Lung (tissue), 12 donors: ENCODE measurements around the gene MT2A. TPM values are rescaled to one million over a fixed set of nuclear protein-coding genes. Genes with fewer than 3 reads are reported as not detected.

ENCODE experiments used
- ATAC-seq: fragments of 200-7000 bp; cut with Tn5 transposase; one replicate; pipeline ENCODE4 v1.9.1; 2020; ENCODE audit warnings: moderate number of reproducible peaks; ENCODE audit not compliant: insufficient read depth, low FRiP score
- DNase-seq, 3 donors: peaks; one replicate each; pipeline ENCODE4 v3.0.0-alpha.2; 2013 to 2017
- H3K27ac ChIP-seq, 2 donors: one replicate each; pipeline ENCODE4 v1.5.1; 2013; ENCODE audit warnings: mild to moderate bottlenecking in 2 of 2, moderate library complexity in 2 of 2, control low read depth in 1 of 2, inconsistent platforms in 1 of 2, low read depth in 1 of 2, low read length in 1 of 2
- H3K27me3 ChIP-seq, 3 donors: one replicate each; pipeline ENCODE4 v1.5.1; 2013; ENCODE audit warnings: low read length in 2 of 3; ENCODE audit not compliant: control insufficient read depth in 3 of 3, insufficient read depth in 3 of 3
- H3K36me3 ChIP-seq, 4 donors: one replicate each; pipeline ENCODE4 v1.5.1; 2013; ENCODE audit warnings: low read length in 4 of 4, mild to moderate bottlenecking in 1 of 4, moderate library complexity in 1 of 4; ENCODE audit not compliant: control insufficient read depth in 4 of 4, insufficient read depth in 4 of 4
- H3K4me1 ChIP-seq, 5 donors: one replicate each; pipeline ENCODE4 v1.5.1; 2013; ENCODE audit warnings: low read length in 5 of 5, mild to moderate bottlenecking in 2 of 5, moderate library complexity in 1 of 5; ENCODE audit not compliant: control insufficient read depth in 5 of 5, insufficient read depth in 5 of 5
- H3K4me3 ChIP-seq: one replicate; pipeline ENCODE4 v1.5.1; 2013; ENCODE audit warnings: mild to moderate bottlenecking, control low read depth, moderate library complexity
- H3K9ac ChIP-seq, 2 donors: one replicate each; pipeline ENCODE4 v1.5.1; 2013; ENCODE audit warnings: low read length in 2 of 2, control low read depth in 1 of 2; ENCODE audit not compliant: insufficient read depth in 1 of 2
- H3K9me3 ChIP-seq, 4 donors: one replicate each; pipeline ENCODE4 v1.5.1; 2013; ENCODE audit warnings: low read length in 3 of 4, mild to moderate bottlenecking in 1 of 4, moderate library complexity in 1 of 4; ENCODE audit not compliant: control insufficient read depth in 4 of 4, insufficient read depth in 3 of 4
- WGBS, 2 donors: extraction: QIAGEN DNeasy Blood & Tissue Kit; methylation state at CpG; one replicate each; pipeline ENCODE4 v1.1.7; 2013; 5-methylcytosine and 5-hydroxymethylcytosine counted together
- polyA plus RNA-seq, 2 donors: library from polyadenylated mRNA; stranded (reverse); fragments of 200-250 nt; gene quantifications; one replicate each; pipeline ENCODE4 v1.2.1, GENCODE V29; 2013
- total RNA-seq, 2 donors: library from RNA; depleted of rRNA in 1 of 2; stranded (reverse); fragments of >200 nt in 1 of 2; gene quantifications; one replicate each; pipeline ENCODE4 v1.2.1, GENCODE V29; 2014 to 2021
- TF ChIP-seq, protein P1 (sequence below): IDR thresholded peaks from 2 replicates; pipeline ENCODE4 v1.5.1; 2012; ENCODE audit warnings: mild to moderate bottlenecking; ENCODE audit errors: control extremely low read depth, extremely low read depth
- donor health status: control.
- donor health status: control.
- donor health status: Bipolar disorder and iron deficiency.
- donor health status: healthy.
- donor health status: DM: yes; HTN: yes; CAD: no.

MT2A gene
- total and polyA plus RNA-seq, 4 donors, result 17.6 to 1,104 (median 712) TPM

DNA sequence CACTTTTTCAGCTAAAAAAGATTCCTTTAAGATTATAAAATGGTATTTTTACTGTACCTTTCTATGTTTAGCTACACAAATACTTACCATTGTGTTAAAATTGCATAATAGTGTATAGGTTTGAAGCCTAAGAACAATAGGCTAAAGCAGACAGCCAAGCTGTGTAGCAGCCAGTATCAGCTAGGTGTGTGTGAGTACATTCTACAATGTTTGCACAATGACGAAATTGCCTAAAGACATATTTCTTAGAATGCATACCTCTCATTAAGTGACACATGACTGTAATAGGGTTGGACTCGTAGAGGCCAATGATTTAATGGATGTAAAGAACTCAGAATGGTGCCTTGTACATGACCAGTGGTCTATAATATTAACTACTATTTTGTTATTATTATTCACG is 41.4 kb downstream of the MT2A start:
- TF ChIP-seq, protein P1, sequence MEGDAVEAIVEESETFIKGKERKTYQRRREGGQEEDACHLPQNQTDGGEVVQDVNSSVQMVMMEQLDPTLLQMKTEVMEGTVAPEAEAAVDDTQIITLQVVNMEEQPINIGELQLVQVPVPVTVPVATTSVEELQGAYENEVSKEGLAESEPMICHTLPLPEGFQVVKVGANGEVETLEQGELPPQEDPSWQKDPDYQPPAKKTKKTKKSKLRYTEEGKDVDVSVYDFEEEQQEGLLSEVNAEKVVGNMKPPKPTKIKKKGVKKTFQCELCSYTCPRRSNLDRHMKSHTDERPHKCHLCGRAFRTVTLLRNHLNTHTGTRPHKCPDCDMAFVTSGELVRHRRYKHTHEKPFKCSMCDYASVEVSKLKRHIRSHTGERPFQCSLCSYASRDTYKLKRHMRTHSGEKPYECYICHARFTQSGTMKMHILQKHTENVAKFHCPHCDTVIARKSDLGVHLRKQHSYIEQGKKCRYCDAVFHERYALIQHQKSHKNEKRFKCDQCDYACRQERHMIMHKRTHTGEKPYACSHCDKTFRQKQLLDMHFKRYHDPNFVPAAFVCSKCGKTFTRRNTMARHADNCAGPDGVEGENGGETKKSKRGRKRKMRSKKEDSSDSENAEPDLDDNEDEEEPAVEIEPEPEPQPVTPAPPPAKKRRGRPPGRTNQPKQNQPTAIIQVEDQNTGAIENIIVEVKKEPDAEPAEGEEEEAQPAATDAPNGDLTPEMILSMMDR, result no peak
- Histone ChIP-seq H3K27me3 (peaks cover 0 to 55% (median 51%) of the 10 kb centered on the region in 3 donors), H3K9me3 (no peaks in the 10 kb centered on the region), H3K27ac (no peak overlapping the region), H3K36me3 (no peaks in the 10 kb centered on the region), H3K4me1 (no peaks in the 10 kb centered on the region), H3K9ac (no peak overlapping the region), H3K4me3 (no peak overlapping the region)
- 77 to 78% methylated on average over 3 of the region's 3 CpGs for WGBS, 2 donors
- no peak for DNase-seq
- ATAC-seq, result no peak

DNA sequence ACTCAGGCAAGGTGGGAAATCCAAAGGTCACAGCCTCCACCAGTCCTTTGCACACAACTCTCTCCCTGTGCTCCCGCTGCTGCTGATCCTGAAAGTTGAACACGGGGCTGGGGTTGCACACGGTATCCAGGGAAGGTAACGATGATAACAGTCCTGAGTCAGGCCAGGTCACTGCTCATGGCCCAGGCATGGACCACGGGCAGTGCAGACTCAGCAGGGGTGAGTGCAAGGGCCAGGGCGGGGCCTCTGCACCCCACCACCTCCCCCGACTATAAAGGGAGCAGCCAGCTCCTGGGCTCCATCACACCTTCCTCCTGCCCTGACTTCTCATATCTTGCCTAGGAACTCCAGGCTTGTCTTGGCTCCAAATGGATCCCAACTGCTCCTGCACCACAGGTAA is 43.2 kb downstream of the MT2A start, which contains the start of gene MT1B:
Gene MT1B (plus strand): TSS at position 301 of the 400 bp plus-strand sequence. CDS start 68 bp downstream, at position 369.
- Histone ChIP-seq H3K4me1 (no peaks in the 10 kb centered on the region), H3K36me3 (no peaks in the 10 kb centered on the region), H3K4me3 (no peak within 1 kb of the TSS), H3K9ac (no peak within 1 kb of the TSS), H3K27me3 (peaks cover 0 to 41% (median 34%) of the 10 kb centered on the region in 3 donors), H3K27ac (no peak within 1 kb of the TSS), H3K9me3 (no peaks in the 10 kb centered on the region)
- 75 to 80% methylated on average over 7 of the region's 7 CpGs for WGBS, 2 donors
- no peak for DNase-seq
- ATAC-seq, result no peak
- TF ChIP-seq, protein P1, result no peak

DNA sequence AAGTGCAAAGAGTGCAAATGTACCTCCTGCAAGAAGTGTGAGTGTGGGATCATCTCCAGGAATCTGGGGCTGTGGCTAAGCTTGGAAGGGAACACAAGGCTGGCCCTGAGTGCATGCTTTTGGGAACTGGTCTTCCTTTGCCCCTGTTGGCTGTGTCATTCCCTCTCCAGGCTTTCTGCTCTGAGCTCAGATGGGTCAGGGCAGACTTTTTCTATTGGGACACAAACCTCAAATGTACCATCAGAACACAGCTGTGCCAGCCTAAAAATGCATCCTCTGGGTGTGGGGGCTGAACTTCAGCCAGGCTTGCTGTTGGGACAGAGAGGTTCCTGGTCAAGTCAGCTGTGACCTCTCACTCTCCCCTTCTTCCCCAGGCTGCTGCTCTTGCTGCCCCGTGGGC is 44.2 kb downstream of the MT2A start:
- H3K9me3 ChIP-seq, result no peaks in the 10 kb centered on the region
- peaks cover 0 to 2% (median 0%) of the 10 kb centered on the region in 5 donors for H3K4me1 ChIP-seq
- no peak overlapping the region for H3K9ac ChIP-seq
- TF ChIP-seq, protein P1, result no peak
- ATAC-seq (no peak), DNase-seq (no peak)
- WGBS, 2 donors, result 44 to 70% methylated on average over 1 of the region's 1 CpG
- no peak overlapping the region for H3K4me3 ChIP-seq
- H3K27ac ChIP-seq, result no peak overlapping the region
- peaks cover 0 to 31% (median 24%) of the 10 kb centered on the region in 3 donors for H3K27me3 ChIP-seq
- H3K36me3 ChIP-seq, result no peaks in the 10 kb centered on the region

DNA sequence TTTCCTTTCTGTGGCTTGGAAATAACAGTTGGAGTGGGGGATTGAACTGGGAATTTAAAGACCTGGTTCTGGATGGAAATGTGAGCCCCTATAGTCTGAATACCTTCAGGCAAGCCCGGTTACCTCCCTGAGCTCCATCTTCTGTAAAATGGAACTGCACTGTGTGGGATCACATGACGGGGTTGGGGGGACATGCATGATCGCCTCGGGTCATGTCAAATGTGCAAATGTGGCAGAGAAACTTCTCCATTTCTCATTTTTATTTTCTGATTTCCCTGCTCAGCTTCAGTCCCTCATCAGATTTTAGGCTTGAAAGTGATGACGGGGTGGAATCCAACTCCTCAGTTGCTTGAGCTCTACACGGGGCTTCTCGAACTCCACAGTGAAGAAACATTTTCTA is 44.8 kb downstream of the MT2A start:
- peaks cover 0 to 7% (median 4%) of the 10 kb centered on the region in 5 donors for H3K4me1 ChIP-seq
- peaks cover 0 to 29% (median 22%) of the 10 kb centered on the region in 3 donors for H3K27me3 ChIP-seq
- DNase-seq, result no peak
- ATAC-seq, result no peak
- 89 to 90% methylated on average over 7 of the region's 7 CpGs for WGBS, 2 donors
- H3K4me3 ChIP-seq, result no peak overlapping the region
- H3K9me3 ChIP-seq, result no peaks in the 10 kb centered on the region
- no peak overlapping the region for H3K27ac ChIP-seq
- TF ChIP-seq, protein P1, result no peak
- no peaks in the 10 kb centered on the region for H3K36me3 ChIP-seq
- H3K9ac ChIP-seq, result no peak overlapping the region
